WTC11 (cell line): ENCODE results near the gene WNK2. TPM values are rescaled to one million over a fixed set of nuclear protein-coding genes. Genes with fewer than 3 reads are reported as not detected.

ENCODE experiments used
- ATAC-seq: fragments of 200-7000 bp; cut with Tn5 transposase; 2 replicates; pipeline ENCODE4 v1.10.0; 2021; ENCODE audit warnings: mild to moderate bottlenecking, moderate library complexity
- CTCF ChIA-PET: fragments of 300-600 bp; sonication (Branson Sonifier 250); formaldehyde crosslinking; loops from one replicate; lab custom pipeline; 2021; ENCODE audit warnings: antibody characterized with exemption; lab: Charles Lee
- POLR2A ChIA-PET: fragments of 350-600 bp; sonication (Branson Sonifier 250); formaldehyde crosslinking; loops from one replicate; lab custom pipeline; 2021; ENCODE audit warnings: antibody characterized with exemption; lab: Charles Lee
- DNase-seq: peaks from one replicate; pipeline ENCODE4 v3.0.0; 2021; ENCODE audit warnings: low spot score
- H3K27ac Mint-ChIP-seq: 2 replicates; pipeline ENCODE4 v1.8.0; 2021; ENCODE audit warnings: mixed read lengths
- H3K27me3 Mint-ChIP-seq: 2 replicates; pipeline ENCODE4 v1.8.0; 2021; ENCODE audit warnings: low read depth, mild to moderate bottlenecking, moderate library complexity, mixed read lengths
- H3K36me3 Mint-ChIP-seq: 2 replicates; pipeline ENCODE4 v1.8.0; 2021; ENCODE audit warnings: mixed read lengths
- H3K4me1 Mint-ChIP-seq: 2 replicates; pipeline ENCODE4 v1.8.0; 2022; ENCODE audit warnings: mixed read lengths
- H3K4me3 Mint-ChIP-seq: 2 replicates; pipeline ENCODE4 v1.8.0; 2021; ENCODE audit warnings: mild to moderate bottlenecking, moderate library complexity, mixed read lengths
- H3K9me3 Mint-ChIP-seq: 2 replicates; pipeline ENCODE4 v1.8.0; 2021; ENCODE audit warnings: mixed read lengths
- ATF1 ChIP-seq: sonication (generic); formaldehyde crosslinking; IDR thresholded peaks from 2 replicates; pipeline ENCODE4 v1.8.1; 2023; ENCODE audit warnings: mild to moderate bottlenecking, moderate library complexity, missing genetic modification reagents
- CREB1 ChIP-seq: sonication (generic); formaldehyde crosslinking; IDR thresholded peaks from 2 replicates; pipeline ENCODE4 v1.8.0; 2023; ENCODE audit warnings: mild to moderate bottlenecking, missing genetic modification reagents
- ERG ChIP-seq: fragments of 250-450 bp; sonication (Bioruptor Pico); IDR thresholded peaks from 2 replicates; pipeline ENCODE4 v1.8.0; 2021; ENCODE audit warnings: mild to moderate bottlenecking
- ESRRA ChIP-seq: sonication (generic); formaldehyde crosslinking; IDR thresholded peaks from 2 replicates; pipeline ENCODE4 v1.8.1; 2022; ENCODE audit warnings: mild to moderate bottlenecking, missing genetic modification reagents, borderline replicate concordance
- FOXK1 ChIP-seq: sonication (generic); formaldehyde crosslinking; IDR thresholded peaks from 2 replicates; pipeline ENCODE4 v1.8.0; 2022; ENCODE audit warnings: mild to moderate bottlenecking, moderate library complexity, missing genetic modification reagents
- FOXP1 ChIP-seq: sonication (generic); formaldehyde crosslinking; IDR thresholded peaks from 2 replicates; pipeline ENCODE4 v1.8.0; 2022; ENCODE audit warnings: missing genetic modification reagents, mild to moderate bottlenecking, moderate library complexity, borderline replicate concordance
- MLX ChIP-seq: sonication (generic); formaldehyde crosslinking; IDR thresholded peaks from 2 replicates; pipeline ENCODE4 v1.8.1; 2023; ENCODE audit warnings: mild to moderate bottlenecking, missing genetic modification reagents, moderate library complexity
- NFYB ChIP-seq: sonication (generic); formaldehyde crosslinking; conservative IDR thresholded peaks from 2 replicates; pipeline ENCODE4 v1.8.0; 2022; ENCODE audit warnings: low read depth, missing genetic modification reagents
- NR1H2 ChIP-seq: sonication (generic); formaldehyde crosslinking; IDR thresholded peaks from 2 replicates; pipeline ENCODE4 v1.9.0; 2021; ENCODE audit warnings: mild to moderate bottlenecking, moderate library complexity, missing genetic modification reagents
- SOX15 ChIP-seq: fragments of 250-450 bp; sonication (Bioruptor Pico); IDR thresholded peaks from 2 replicates; pipeline ENCODE4 v1.9.0; 2021; ENCODE audit warnings: mild to moderate bottlenecking
- USF1 ChIP-seq: sonication (generic); formaldehyde crosslinking; IDR thresholded peaks from 2 replicates; pipeline ENCODE4 v1.8.0; 2022; ENCODE audit warnings: mild to moderate bottlenecking, missing genetic modification reagents
- USF2 ChIP-seq: sonication (generic); formaldehyde crosslinking; IDR thresholded peaks from 2 replicates; pipeline ENCODE4 v1.8.1; 2023; ENCODE audit warnings: mild to moderate bottlenecking, missing genetic modification reagents, moderate library complexity
- ZBTB21 ChIP-seq: sonication (generic); formaldehyde crosslinking; IDR thresholded peaks from 2 replicates; pipeline ENCODE4 v1.8.1; 2023; ENCODE audit warnings: mild to moderate bottlenecking, missing genetic modification reagents, borderline replicate concordance
- ZNF121 ChIP-seq: sonication (generic); formaldehyde crosslinking; IDR thresholded peaks from 2 replicates; pipeline ENCODE4 v1.8.0; 2023; ENCODE audit warnings: missing genetic modification reagents
- ZNF219 ChIP-seq: sonication (generic); formaldehyde crosslinking; IDR thresholded peaks from 2 replicates; pipeline ENCODE4 v1.8.0; 2023; ENCODE audit warnings: missing genetic modification reagents, mild to moderate bottlenecking, borderline replicate concordance
- ZNF281 ChIP-seq: sonication (generic); formaldehyde crosslinking; IDR thresholded peaks from 2 replicates; pipeline ENCODE4 v1.8.0; 2023; ENCODE audit warnings: mild to moderate bottlenecking, missing genetic modification reagents
- ZNF423 ChIP-seq: fragments of 250-450 bp; sonication (Bioruptor Pico); IDR thresholded peaks from 2 replicates; pipeline ENCODE4 v2.1.2; 2022; ENCODE audit warnings: mild to moderate bottlenecking, moderate library complexity
- total RNA-seq: library from RNA; stranded (reverse); gene quantifications from 3 replicates; pipeline ENCODE4 v1.2.3, GENCODE V29; 2021
- TF ChIP-seq, protein P1 (sequence below): sonication (generic); formaldehyde crosslinking; IDR thresholded peaks from 2 replicates; pipeline ENCODE4 v1.8.1; 2023; ENCODE audit warnings: mild to moderate bottlenecking, missing genetic modification reagents, borderline replicate concordance
- TF ChIP-seq, protein P2 (sequence below): fragments of 250-450 bp; sonication (Bioruptor Pico); IDR thresholded peaks from 2 replicates; pipeline ENCODE4 v2.1.2; 2022; ENCODE audit warnings: mild to moderate bottlenecking, moderate library complexity
- TF ChIP-seq, protein P3 (sequence below): sonication (generic); formaldehyde crosslinking; IDR thresholded peaks from 2 replicates; pipeline ENCODE4 v1.8.1; 2022; ENCODE audit warnings: low read depth, missing genetic modification reagents, borderline replicate concordance

The WNK2 gene
- total RNA-seq, 1 experiment from 2014 or later = 120 TPM

DNA sequence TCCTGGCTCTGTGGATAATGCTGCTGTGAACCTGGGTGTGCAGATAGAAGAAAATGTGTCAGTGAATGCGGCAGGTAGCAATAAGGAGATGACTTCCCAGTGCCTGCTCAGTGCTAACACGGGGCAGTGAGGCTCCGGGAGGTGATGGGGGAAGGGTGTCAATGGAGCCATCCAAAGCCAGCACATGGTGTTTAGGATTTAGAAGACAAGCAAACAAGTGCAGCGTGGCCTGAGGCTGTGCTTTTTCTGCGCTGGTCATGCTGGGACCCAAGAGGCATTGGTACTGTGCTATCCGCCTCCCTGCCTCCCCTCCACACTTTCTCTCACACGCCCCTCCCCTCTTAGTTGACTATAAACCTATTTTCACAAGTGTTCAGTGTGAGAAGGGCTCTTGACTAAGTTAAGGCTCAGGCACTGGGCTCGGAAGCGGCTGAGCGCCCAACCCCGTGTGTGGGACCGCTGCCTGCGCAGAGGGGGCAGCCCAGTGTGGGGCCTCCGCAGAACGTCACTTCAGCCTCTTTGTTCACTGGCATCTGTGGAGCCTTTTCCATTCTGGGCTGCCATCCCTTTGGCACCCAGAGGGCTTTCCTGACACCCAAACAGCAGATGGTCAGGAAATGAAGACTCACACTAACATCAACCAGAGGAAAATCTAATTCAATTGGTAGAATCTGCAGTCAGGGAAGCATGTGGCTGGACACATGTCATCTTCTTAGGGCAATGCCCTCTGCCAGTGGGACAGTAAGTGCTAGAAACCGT is 28.0 kb upstream of the WNK2 start:
- POLR2A ChIA-PET = no interaction called here
- H3K4me3 Mint-ChIP-seq = no peak overlapping the region
- no peak for ATAC-seq
- TF ChIP-seq, protein P1, sequence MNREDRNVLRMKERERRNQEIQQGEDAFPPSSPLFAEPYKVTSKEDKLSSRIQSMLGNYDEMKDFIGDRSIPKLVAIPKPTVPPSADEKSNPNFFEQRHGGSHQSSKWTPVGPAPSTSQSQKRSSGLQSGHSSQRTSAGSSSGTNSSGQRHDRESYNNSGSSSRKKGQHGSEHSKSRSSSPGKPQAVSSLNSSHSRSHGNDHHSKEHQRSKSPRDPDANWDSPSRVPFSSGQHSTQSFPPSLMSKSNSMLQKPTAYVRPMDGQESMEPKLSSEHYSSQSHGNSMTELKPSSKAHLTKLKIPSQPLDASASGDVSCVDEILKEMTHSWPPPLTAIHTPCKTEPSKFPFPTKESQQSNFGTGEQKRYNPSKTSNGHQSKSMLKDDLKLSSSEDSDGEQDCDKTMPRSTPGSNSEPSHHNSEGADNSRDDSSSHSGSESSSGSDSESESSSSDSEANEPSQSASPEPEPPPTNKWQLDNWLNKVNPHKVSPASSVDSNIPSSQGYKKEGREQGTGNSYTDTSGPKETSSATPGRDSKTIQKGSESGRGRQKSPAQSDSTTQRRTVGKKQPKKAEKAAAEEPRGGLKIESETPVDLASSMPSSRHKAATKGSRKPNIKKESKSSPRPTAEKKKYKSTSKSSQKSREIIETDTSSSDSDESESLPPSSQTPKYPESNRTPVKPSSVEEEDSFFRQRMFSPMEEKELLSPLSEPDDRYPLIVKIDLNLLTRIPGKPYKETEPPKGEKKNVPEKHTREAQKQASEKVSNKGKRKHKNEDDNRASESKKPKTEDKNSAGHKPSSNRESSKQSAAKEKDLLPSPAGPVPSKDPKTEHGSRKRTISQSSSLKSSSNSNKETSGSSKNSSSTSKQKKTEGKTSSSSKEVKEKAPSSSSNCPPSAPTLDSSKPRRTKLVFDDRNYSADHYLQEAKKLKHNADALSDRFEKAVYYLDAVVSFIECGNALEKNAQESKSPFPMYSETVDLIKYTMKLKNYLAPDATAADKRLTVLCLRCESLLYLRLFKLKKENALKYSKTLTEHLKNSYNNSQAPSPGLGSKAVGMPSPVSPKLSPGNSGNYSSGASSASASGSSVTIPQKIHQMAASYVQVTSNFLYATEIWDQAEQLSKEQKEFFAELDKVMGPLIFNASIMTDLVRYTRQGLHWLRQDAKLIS (CRISPR knock-in tag) = no peak
- TF ChIP-seq, protein P2, sequence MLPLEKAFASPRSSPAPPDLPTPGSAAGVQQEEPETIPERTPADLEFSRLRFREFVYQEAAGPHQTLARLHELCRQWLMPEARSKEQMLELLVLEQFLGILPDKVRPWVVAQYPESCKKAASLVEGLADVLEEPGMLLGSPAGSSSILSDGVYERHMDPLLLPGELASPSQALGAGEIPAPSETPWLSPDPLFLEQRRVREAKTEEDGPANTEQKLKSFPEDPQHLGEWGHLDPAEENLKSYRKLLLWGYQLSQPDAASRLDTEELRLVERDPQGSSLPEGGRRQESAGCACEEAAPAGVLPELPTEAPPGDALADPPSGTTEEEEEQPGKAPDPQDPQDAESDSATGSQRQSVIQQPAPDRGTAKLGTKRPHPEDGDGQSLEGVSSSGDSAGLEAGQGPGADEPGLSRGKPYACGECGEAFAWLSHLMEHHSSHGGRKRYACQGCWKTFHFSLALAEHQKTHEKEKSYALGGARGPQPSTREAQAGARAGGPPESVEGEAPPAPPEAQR (CRISPR knock-in tag) = no peak
- TF ChIP-seq CREB1 (CRISPR knock-in tag) (no peak), FOXP1 (CRISPR knock-in tag) (no peak), SOX15 (CRISPR knock-in tag) (no peak), ATF1 (CRISPR knock-in tag) (no peak), NR1H2 (CRISPR knock-in tag) (no peak), USF1 (no peak), ERG (no peak), USF2 (CRISPR knock-in tag) (no peak), MLX (CRISPR knock-in tag) (no peak), ZNF219 (CRISPR knock-in tag) (no peak), ZBTB21 (CRISPR knock-in tag) (no peak)
- TF ChIP-seq, all 79 proteins: peak for 0
- Mint-ChIP-seq H3K4me1 (no peaks in the 10 kb centered on the region), H3K9me3 (no peaks in the 10 kb centered on the region), H3K27me3 (peaks cover 3% of the 10 kb centered on the region; the same call in 1 of the 2 replicates), H3K36me3 (no peaks in the 10 kb centered on the region), H3K27ac (no peak overlapping the region)
- no peak for DNase-seq
- CTCF ChIA-PET = interaction anchor here (1.4 to 3.1 kb wide), 3 partner anchors 14 to 147 kb away, joined by 4 to 67 read pairs (median 7); no protein-coding TSS in a partner anchor

- Mint-ChIP-seq H3K4me1 (no peaks in the 10 kb centered on the region), H3K4me3 (no peak overlapping the region), H3K36me3 (no peaks in the 10 kb centered on the region), H3K9me3 (no peaks in the 10 kb centered on the region), H3K27ac (no peak overlapping the region), H3K27me3 (peaks cover 3% of the 10 kb centered on the region; the same call in 1 of the 2 replicates)
- CTCF ChIA-PET = interaction anchor here (1.4 to 1.7 kb wide), 2 partner anchors 134 to 146 kb away, joined by 4 to 7 read pairs; no protein-coding TSS in a partner anchor
- DNase-seq (no peak), ATAC-seq (no peak)
- POLR2A ChIA-PET = no interaction called here
- no peak for TF ChIP-seq FOXK1 (CRISPR knock-in tag)
- TF ChIP-seq ZNF281 (CRISPR knock-in tag) = no peak
- TF ChIP-seq ZNF121 (CRISPR knock-in tag) = no peak
- no peak for TF ChIP-seq FOXP1 (CRISPR knock-in tag)
- TF ChIP-seq NFYB (CRISPR knock-in tag) = no peak
- no peak for TF ChIP-seq ZNF423 (CRISPR knock-in tag)
- TF ChIP-seq, protein P3, sequence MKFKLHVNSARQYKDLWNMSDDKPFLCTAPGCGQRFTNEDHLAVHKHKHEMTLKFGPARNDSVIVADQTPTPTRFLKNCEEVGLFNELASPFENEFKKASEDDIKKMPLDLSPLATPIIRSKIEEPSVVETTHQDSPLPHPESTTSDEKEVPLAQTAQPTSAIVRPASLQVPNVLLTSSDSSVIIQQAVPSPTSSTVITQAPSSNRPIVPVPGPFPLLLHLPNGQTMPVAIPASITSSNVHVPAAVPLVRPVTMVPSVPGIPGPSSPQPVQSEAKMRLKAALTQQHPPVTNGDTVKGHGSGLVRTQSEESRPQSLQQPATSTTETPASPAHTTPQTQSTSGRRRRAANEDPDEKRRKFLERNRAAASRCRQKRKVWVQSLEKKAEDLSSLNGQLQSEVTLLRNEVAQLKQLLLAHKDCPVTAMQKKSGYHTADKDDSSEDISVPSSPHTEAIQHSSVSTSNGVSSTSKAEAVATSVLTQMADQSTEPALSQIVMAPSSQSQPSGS (CRISPR knock-in tag) = no peak
- TF ChIP-seq ESRRA (CRISPR knock-in tag) = no peak
These were observed 27.4 kb upstream of the WNK2 start for GRCh38 chr9:93156475-93157008.
